MM.1S (cell line): ENCODE measurements around the gene LPIN1.
"Not testable (repeated sequence)": the region's sequence is repeated elsewhere in the genome, so short reads cannot be mapped to it uniquely, and the experiment has no call there.

Experiments
- DNase-seq: peaks from one replicate; pipeline ENCODE4 v3.0.0-alpha.2; 2015
- H2AFZ ChIP-seq: fragments of 300-600 bp; sonication (generic); 2 replicates; pipeline ENCODE4 v1.6.0; 2016; ENCODE audit warnings: antibody characterized with exemption, low read length
- H3F3A ChIP-seq: fragments of 300-600 bp; sonication (generic); 2 replicates; pipeline ENCODE4 v1.6.1; 2016; ENCODE audit warnings: mild to moderate bottlenecking, antibody characterized with exemption, low read length, moderate library complexity, mixed read lengths; ENCODE audit not compliant: insufficient read depth
- H3K27ac ChIP-seq: fragments of 300-600 bp; sonication (generic); 2 replicates; pipeline ENCODE4 v1.5.1; 2016; ENCODE audit warnings: mild to moderate bottlenecking, low read length
- H3K27me3 ChIP-seq: fragments of 300-600 bp; sonication (generic); replicated peaks from 2 replicates; pipeline ENCODE4 v1.6.0; 2016; ENCODE audit warnings: low read length; ENCODE audit not compliant: insufficient read depth
- H3K36me3 ChIP-seq: fragments of 300-600 bp; sonication (generic); replicated peaks from 2 replicates; pipeline ENCODE4 v1.6.1; 2016; ENCODE audit warnings: mild to moderate bottlenecking, low read length, mixed read lengths; ENCODE audit not compliant: insufficient read depth
- H3K4me1 ChIP-seq: fragments of 300-600 bp; sonication (generic); 2 replicates; pipeline ENCODE4 v1.6.1; 2016; ENCODE audit warnings: low read length, mixed read lengths
- H3K4me2 ChIP-seq: fragments of 300-600 bp; sonication (generic); 2 replicates; pipeline ENCODE4 v1.6.0; 2016; ENCODE audit warnings: low read depth, low read length
- H3K4me3 ChIP-seq: fragments of 300-600 bp; sonication (generic); 2 replicates; pipeline ENCODE4 v1.5.1; 2016; ENCODE audit warnings: low read length, mixed read lengths
- H3K79me2 ChIP-seq: fragments of 300-600 bp; sonication (generic); 2 replicates; pipeline ENCODE4 v1.6.1; 2016; ENCODE audit warnings: mixed run types, low read length, mixed read lengths
- H3K9ac ChIP-seq: fragments of 300-600 bp; sonication (generic); 2 replicates; pipeline ENCODE4 v1.6.1; 2016; ENCODE audit warnings: low read length, mixed read lengths
- H3K9me2 ChIP-seq: fragments of 300-600 bp; sonication (generic); replicated peaks from 2 replicates; pipeline ENCODE4 v1.6.1; 2016; ENCODE audit warnings: mild to moderate bottlenecking, low read length, mixed read lengths; ENCODE audit not compliant: insufficient read depth
- H3K9me3 ChIP-seq: fragments of 300-600 bp; sonication (generic); replicated peaks from 2 replicates; pipeline ENCODE4 v1.6.1; 2016; ENCODE audit warnings: mild to moderate bottlenecking, low read length, mixed read lengths; ENCODE audit not compliant: insufficient read depth
- H4K20me1 ChIP-seq: fragments of 300-600 bp; sonication (generic); 2 replicates; pipeline ENCODE4 v1.6.1; 2016; ENCODE audit warnings: mild to moderate bottlenecking, low read length, moderate library complexity, mixed read lengths; ENCODE audit not compliant: insufficient read depth
- EZH2 ChIP-seq: fragments of 300-600 bp; sonication (generic); optimal IDR thresholded peaks from 2 replicates; pipeline ENCODE3; 2017; ENCODE audit warnings: low read depth, mild to moderate bottlenecking, antibody characterized with exemption, low read length, mixed read lengths
- EZH2phosphoT487 ChIP-seq: fragments of 300-600 bp; sonication (generic); IDR thresholded peaks from 2 replicates; pipeline ENCODE4 v1.6.1; 2018; ENCODE audit warnings: antibody characterized with exemption, low read length
- TF ChIP-seq, protein P1 (sequence below): fragments of 300-600 bp; sonication (generic); IDR thresholded peaks from 2 replicates; pipeline ENCODE4 v1.5.1; 2016; ENCODE audit warnings: antibody characterized with exemption, low read length, mixed read lengths

Gene LPIN1

DNA sequence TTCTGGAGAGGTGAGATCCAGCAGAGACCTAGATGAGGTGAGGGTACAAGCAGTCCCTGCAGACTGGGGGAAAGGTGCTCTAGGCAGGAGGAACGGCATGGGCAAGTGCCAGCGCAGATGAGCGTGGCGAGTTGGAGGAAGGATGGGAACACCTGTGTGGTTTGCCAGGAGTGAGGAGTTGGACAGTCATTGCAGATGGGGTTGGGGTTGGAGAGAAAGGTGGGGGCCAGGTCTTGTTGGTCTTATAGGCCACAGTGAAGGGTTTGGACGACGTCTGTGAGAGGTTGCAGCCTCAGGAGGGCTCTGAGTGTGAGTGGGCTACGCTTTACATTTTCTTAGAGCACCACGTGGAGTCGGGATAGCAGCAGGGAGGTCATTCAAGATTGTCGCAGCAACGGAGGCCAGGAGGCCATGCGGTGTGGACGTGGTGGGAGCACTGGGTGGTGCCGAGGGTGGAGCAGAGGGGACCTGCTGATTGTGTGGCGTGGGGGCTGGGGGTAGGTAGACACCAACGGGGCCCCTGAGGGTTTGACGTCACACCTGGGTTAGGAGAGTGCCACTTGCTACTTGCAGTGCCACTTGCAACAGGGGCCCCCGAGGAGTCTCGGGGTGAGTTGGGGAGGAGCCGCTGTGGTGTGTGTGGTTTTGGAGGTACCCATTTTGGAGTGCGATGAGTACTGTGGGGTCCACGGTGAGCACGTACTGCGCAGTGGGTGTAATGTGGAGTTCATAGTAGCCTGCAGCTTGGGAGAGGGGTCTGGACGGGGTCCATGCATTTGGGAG is 66.2 kb downstream of the LPIN1 start:
- peaks cover 21% of the 10 kb centered on the region for H3K79me2 ChIP-seq
- H3K9me3 ChIP-seq, result no peaks in the 10 kb centered on the region
- DNase-seq, result no peak
- no peaks in the 10 kb centered on the region for H3K4me1 ChIP-seq
- no peak overlapping the region for H3K4me2 ChIP-seq
- H3F3A ChIP-seq, result no peaks in the 10 kb centered on the region
- H3K9ac ChIP-seq, result no peak overlapping the region
- H3K9me2 ChIP-seq, result no peaks in the 10 kb centered on the region
- H3K36me3 ChIP-seq, result peaks cover 22% of the 10 kb centered on the region
- no peaks in the 10 kb centered on the region for H3K27me3 ChIP-seq
- TF ChIP-seq EZH2 (no peak), EZH2phosphoT487 (no peak)
- TF ChIP-seq, protein P1, sequence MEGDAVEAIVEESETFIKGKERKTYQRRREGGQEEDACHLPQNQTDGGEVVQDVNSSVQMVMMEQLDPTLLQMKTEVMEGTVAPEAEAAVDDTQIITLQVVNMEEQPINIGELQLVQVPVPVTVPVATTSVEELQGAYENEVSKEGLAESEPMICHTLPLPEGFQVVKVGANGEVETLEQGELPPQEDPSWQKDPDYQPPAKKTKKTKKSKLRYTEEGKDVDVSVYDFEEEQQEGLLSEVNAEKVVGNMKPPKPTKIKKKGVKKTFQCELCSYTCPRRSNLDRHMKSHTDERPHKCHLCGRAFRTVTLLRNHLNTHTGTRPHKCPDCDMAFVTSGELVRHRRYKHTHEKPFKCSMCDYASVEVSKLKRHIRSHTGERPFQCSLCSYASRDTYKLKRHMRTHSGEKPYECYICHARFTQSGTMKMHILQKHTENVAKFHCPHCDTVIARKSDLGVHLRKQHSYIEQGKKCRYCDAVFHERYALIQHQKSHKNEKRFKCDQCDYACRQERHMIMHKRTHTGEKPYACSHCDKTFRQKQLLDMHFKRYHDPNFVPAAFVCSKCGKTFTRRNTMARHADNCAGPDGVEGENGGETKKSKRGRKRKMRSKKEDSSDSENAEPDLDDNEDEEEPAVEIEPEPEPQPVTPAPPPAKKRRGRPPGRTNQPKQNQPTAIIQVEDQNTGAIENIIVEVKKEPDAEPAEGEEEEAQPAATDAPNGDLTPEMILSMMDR, result no peak
- H3K27ac ChIP-seq, result no peak overlapping the region
- peaks cover 9% of the 10 kb centered on the region; the same call in 1 of the 2 replicates for H4K20me1 ChIP-seq
- no peak overlapping the region for H3K4me3 ChIP-seq
- no peak overlapping the region for H2AFZ ChIP-seq

DNA sequence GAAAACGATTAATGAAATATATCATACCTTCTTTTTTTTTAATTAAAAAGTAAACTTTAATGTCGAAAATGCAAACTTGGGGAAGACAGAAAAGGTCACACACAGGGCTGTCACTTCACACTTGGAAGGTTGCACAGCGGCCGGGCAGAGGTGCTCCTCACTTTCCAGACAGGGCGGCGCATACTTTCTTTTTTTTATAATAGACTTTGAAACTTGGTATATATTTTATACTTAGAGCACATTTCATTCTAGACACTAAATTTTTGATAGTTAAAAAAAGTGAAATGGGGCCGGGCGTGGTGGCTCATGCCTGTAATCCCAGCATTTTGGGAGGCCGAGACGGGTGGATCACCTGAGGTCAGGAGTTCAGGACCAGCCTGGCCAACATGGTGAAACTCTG is 66.9 kb downstream of the LPIN1 start:
- Histone ChIP-seq H3K36me3 (peaks cover 19% of the 10 kb centered on the region; the same call in 1 of the 2 replicates), H3K79me2 (peaks cover 21% of the 10 kb centered on the region)
- H3K4me2 ChIP-seq, H3K27ac ChIP-seq, H3K9me3 ChIP-seq, H3K4me3 ChIP-seq, H3K9ac ChIP-seq, H3K9me2 ChIP-seq, H3K27me3 ChIP-seq, H3F3A ChIP-seq, DNase-seq, H2AFZ ChIP-seq, H3K4me1 ChIP-seq, H4K20me1 ChIP-seq: not testable (repeated sequence)

DNA sequence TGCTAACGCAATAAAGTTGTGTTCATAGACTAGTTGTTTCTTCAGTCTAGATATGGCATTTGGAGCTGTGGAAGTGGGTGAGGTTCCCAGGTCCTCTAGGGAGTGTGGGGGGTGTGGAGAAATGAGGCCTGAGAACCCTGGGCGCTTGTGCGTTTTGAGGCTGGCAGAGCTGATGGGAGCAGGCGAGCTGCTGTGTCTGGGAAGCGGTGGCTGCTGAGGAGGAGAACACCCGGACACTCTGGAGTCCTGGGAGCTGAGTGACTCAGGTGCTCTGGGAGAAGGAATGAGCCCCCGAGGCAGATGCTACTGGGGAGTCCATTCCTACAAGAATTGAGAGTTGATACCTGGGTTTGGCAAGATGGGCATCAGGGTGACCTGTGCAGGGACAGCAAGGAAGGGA is 67.5 kb downstream of the LPIN1 start:
- Histone ChIP-seq H2AFZ (no peak overlapping the region), H3K9me2 (no peaks in the 10 kb centered on the region), H3K27ac (no peak overlapping the region), H3K4me2 (no peak overlapping the region), H3K36me3 (peaks cover 19% of the 10 kb centered on the region; the same call in 1 of the 2 replicates), H3K79me2 (peaks cover 18% of the 10 kb centered on the region), H3K9me3 (no peaks in the 10 kb centered on the region), H3F3A (0 out of 2 replicates have a peak, but pooled peaks cover 3% of the 10 kb centered on the region), H4K20me1 (peaks cover 9% of the 10 kb centered on the region; the same call in 1 of the 2 replicates), H3K27me3 (no peaks in the 10 kb centered on the region), H3K4me1 (no peaks in the 10 kb centered on the region), H3K4me3 (no peak overlapping the region), H3K9ac (no peak overlapping the region)
- DNase-seq, result no peak
- TF ChIP-seq, protein P1, result no peak
- TF ChIP-seq EZH2phosphoT487, result no peak
- no peak for TF ChIP-seq EZH2

DNA sequence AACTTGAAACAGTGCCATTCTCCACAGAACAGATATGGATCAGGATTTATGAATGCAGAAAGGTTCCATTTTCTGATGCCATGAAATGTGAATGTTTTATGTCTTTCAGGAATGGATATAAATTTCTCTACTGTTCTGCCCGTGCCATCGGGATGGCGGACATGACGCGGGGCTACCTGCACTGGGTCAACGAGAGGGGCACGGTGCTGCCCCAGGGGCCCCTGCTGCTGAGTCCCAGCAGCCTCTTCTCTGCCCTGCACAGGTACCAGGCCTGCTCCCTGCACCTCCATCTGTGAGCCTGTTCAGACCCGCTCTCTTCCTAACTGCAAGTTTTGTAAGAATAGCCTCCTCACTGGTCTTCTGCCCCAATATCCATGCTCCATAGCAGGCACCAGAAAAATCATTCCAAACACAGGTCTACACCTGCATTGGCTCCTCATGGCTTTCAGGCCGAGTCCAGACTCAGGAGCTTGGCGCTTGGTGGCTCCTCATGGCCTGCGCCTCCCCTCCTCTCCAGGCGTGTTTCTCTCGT is 68.6 kb downstream of the LPIN1 start:
- H3K36me3 ChIP-seq, result peaks cover 24% of the 10 kb centered on the region; the same call in 1 of the 2 replicates
- TF ChIP-seq, protein P1, result no peak
- TF ChIP-seq EZH2 (no peak), EZH2phosphoT487 (no peak)
- no peak overlapping the region for H3K4me3 ChIP-seq
- peaks cover 6% of the 10 kb centered on the region; the same call in 1 of the 2 replicates for H4K20me1 ChIP-seq
- no peaks in the 10 kb centered on the region for H3K9me3 ChIP-seq
- H3K27ac ChIP-seq, result no peak overlapping the region
- H3F3A ChIP-seq, result 0 out of 2 replicates have a peak, but pooled peaks cover 3% of the 10 kb centered on the region
- no peak for DNase-seq
- H3K9ac ChIP-seq, result no peak overlapping the region
- H2AFZ ChIP-seq, result no peak overlapping the region
- no peaks in the 10 kb centered on the region for H3K9me2 ChIP-seq
- no peak overlapping the region for H3K4me2 ChIP-seq
- no peaks in the 10 kb centered on the region for H3K4me1 ChIP-seq
- peaks cover 14% of the 10 kb centered on the region for H3K79me2 ChIP-seq
- H3K27me3 ChIP-seq, result no peaks in the 10 kb centered on the region

DNA sequence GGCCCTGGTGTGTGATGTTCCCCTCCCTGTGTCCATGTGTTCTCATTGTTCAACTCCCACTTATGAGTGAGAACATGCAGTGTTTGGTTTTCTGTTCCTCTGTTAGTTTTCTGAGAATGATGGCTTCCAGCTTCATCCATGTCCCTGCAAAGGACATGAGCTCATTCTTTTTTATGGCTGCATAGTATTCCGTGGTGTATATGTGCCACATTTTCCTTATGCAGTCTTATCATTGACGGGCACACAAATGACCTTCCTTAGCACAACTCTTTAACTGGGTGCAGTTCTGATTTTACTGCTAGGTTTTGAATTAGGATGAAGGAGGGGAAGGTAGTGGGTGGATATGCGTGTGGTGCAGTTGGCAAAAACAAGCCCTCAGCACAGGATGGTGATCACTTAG is 70.5 kb downstream of the LPIN1 start:
- not testable (repeated sequence) for H2AFZ ChIP-seq, H3K4me2 ChIP-seq, H3K27me3 ChIP-seq, H3K4me1 ChIP-seq, DNase-seq, H3F3A ChIP-seq, H3K9ac ChIP-seq, H3K9me3 ChIP-seq, H3K9me2 ChIP-seq, H3K27ac ChIP-seq, H3K4me3 ChIP-seq, H4K20me1 ChIP-seq
- Histone ChIP-seq H3K36me3 (peaks cover 38% of the 10 kb centered on the region; the same call in 1 of the 2 replicates), H3K79me2 (peaks cover 13% of the 10 kb centered on the region)
